HFFc6 (cell line): ENCODE measurements around the gene HEXD. TPM values are rescaled to one million over a fixed set of nuclear protein-coding genes. Genes with fewer than 3 reads are reported as not detected.

ENCODE experiments used
- DNase-seq: peaks from one replicate; pipeline ENCODE4 v3.0.0-alpha.2; 2018
- H3K27ac Mint-ChIP-seq: 2 replicates; pipeline ENCODE4 v1.8.0; 2020; ENCODE audit warnings: mild to moderate bottlenecking, mixed read lengths
- H3K27me3 Mint-ChIP-seq: 2 replicates; pipeline ENCODE4 v1.8.0; 2021; ENCODE audit warnings: mild to moderate bottlenecking, moderate library complexity, mixed read lengths; ENCODE audit not compliant: insufficient read depth
- H3K36me3 Mint-ChIP-seq: 2 replicates; pipeline ENCODE4 v1.8.0; 2021; ENCODE audit warnings: low read depth, mixed read lengths
- H3K4me1 Mint-ChIP-seq: 2 replicates; pipeline ENCODE4 v1.8.0; 2020; ENCODE audit warnings: low read depth, mixed read lengths
- H3K4me3 Mint-ChIP-seq: 2 replicates; pipeline ENCODE4 v1.8.0; 2020; ENCODE audit warnings: mild to moderate bottlenecking, moderate library complexity, mixed read lengths
- H3K9me3 Mint-ChIP-seq: 2 replicates; pipeline ENCODE4 v1.8.0; 2020; ENCODE audit warnings: mild to moderate bottlenecking, mixed read lengths
- total RNA-seq, 6 experiments: library from RNA; stranded (reverse); fragmentation: NEBNext Ultra II Directional; extraction: Animal tissue kit (Norgen Biotek cat#: 25700); gene quantifications; 2 replicates in 1 of 6; 3 replicates in 5 of 6; pipeline ENCODE4 v1.2.3, GENCODE V29; 2021
- TF ChIP-seq, protein P1 (sequence below): fragments of 200-600 bp; sonication (generic); IDR thresholded peaks from 2 replicates; pipeline ENCODE4 v1.5.0; 2021; ENCODE audit warnings: antibody characterized with exemption, mild to moderate bottlenecking

HEXD gene
- total RNA-seq, 6 experiments from 2014 or later: 4.3 to 6.8 (median 5.6) TPM

GRCh38 chr17:82468692-82469091 is 50.5 kb downstream of the HEXD start:
- TF ChIP-seq, protein P1, sequence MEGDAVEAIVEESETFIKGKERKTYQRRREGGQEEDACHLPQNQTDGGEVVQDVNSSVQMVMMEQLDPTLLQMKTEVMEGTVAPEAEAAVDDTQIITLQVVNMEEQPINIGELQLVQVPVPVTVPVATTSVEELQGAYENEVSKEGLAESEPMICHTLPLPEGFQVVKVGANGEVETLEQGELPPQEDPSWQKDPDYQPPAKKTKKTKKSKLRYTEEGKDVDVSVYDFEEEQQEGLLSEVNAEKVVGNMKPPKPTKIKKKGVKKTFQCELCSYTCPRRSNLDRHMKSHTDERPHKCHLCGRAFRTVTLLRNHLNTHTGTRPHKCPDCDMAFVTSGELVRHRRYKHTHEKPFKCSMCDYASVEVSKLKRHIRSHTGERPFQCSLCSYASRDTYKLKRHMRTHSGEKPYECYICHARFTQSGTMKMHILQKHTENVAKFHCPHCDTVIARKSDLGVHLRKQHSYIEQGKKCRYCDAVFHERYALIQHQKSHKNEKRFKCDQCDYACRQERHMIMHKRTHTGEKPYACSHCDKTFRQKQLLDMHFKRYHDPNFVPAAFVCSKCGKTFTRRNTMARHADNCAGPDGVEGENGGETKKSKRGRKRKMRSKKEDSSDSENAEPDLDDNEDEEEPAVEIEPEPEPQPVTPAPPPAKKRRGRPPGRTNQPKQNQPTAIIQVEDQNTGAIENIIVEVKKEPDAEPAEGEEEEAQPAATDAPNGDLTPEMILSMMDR: no peak
- no peaks in the 10 kb centered on the region for H3K9me3 Mint-ChIP-seq
- H3K27me3 Mint-ChIP-seq: no peaks in the 10 kb centered on the region
- peaks cover 5% of the 10 kb centered on the region; the same call in 1 of the 2 replicates for H3K4me1 Mint-ChIP-seq
- H3K4me3 Mint-ChIP-seq: no peak overlapping the region
- no peak overlapping the region for H3K27ac Mint-ChIP-seq
- peaks cover 29% of the 10 kb centered on the region for H3K36me3 Mint-ChIP-seq
- DNase-seq: no peak

DNA sequence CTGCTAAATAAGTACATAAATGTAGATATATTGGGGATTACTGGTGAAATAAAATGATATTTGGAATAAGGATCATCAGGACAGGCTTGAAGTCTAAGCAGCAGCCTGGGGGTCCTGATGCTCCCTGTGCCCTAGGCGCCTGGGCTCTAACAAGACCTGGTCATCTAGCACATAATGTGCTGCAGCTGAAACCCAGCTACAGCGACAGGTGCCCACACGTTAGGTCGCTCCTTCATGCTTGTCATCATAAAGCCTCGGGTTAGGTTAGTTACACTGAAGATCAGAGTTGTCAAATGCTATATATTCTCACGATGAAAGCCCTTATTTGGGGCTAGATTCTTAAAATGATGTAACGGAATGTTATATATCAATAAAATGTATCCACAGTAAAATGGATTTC is 51.9 kb downstream of the HEXD start:
- Mint-ChIP-seq H3K27ac (no peak overlapping the region), H3K27me3 (no peaks in the 10 kb centered on the region), H3K36me3 (peaks cover 26% of the 10 kb centered on the region), H3K4me1 (peaks cover 5% of the 10 kb centered on the region; the same call in 1 of the 2 replicates), H3K4me3 (no peak overlapping the region), H3K9me3 (no peaks in the 10 kb centered on the region)
- TF ChIP-seq, protein P1: no peak
- no peak for DNase-seq

DNA sequence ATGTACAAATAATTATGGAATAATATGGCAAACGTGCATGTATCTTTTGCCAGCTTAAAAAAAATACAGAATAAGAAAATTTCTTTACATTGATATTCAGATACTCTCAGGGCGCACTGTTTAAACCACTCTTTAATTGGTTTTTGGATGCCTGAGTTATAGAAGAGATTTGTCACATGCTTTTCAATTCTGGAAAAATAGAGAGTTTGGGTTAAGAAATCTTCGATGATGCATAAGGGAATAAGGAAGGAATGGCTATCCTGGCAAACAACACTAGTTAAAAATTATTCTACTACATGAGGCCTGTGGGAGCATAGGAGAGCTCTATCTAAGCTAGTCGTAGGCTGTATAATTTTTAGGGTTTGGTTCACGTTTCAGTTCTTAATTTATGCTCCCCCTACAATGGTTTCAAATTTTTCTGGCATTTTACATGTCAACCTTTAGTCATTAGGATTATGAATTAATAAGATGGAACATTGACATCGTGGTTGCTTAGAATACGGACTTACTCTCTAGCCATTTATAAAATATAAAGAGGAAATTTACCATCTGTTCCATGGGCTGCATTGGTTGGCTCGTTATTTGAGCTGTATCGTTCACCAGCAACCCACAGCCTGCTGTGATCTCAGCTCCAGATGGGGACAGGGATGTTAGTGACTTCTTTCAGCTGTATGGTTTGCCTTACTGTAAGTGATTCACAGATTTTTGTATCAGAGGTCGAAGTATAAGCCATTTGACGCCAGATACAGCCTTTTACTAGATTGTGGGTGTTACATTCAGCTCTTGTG is 56.3 kb downstream of the HEXD start:
- Mint-ChIP-seq H3K4me1 (no peaks in the 10 kb centered on the region), H3K27me3 (no peaks in the 10 kb centered on the region), H3K4me3 (no peak overlapping the region), H3K36me3 (peaks cover 10% of the 10 kb centered on the region), H3K27ac (no peak overlapping the region), H3K9me3 (no peaks in the 10 kb centered on the region)
- TF ChIP-seq, protein P1: no peak
- DNase-seq: no peak

DNA sequence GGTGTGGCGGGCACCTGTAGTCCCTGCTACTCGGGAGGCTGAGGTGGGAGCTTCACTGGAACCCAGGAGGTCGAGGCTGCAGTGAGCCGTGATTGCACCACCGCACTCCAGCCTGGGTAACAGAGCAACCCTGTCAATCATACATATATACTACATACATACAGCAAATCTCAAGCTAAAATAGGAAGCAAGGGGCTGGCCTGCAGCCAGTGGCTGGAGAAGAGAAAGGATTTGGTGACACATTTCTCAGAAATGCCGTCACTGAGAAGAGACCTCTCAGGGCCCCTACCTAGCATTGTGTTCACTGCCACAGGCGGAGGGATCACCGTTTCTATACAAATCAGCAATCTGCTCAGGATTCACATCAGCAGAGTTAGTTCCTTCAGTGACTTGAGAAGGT is 57.3 kb downstream of the HEXD start:
- no peak overlapping the region for H3K4me3 Mint-ChIP-seq
- TF ChIP-seq, protein P1: no peak
- H3K9me3 Mint-ChIP-seq: no peaks in the 10 kb centered on the region
- H3K27ac Mint-ChIP-seq: no peak overlapping the region
- H3K36me3 Mint-ChIP-seq: 0 out of 2 replicates have a peak, but pooled peaks cover 5% of the 10 kb centered on the region
- no peaks in the 10 kb centered on the region for H3K27me3 Mint-ChIP-seq
- DNase-seq: no peak
- H3K4me1 Mint-ChIP-seq: no peaks in the 10 kb centered on the region

DNA sequence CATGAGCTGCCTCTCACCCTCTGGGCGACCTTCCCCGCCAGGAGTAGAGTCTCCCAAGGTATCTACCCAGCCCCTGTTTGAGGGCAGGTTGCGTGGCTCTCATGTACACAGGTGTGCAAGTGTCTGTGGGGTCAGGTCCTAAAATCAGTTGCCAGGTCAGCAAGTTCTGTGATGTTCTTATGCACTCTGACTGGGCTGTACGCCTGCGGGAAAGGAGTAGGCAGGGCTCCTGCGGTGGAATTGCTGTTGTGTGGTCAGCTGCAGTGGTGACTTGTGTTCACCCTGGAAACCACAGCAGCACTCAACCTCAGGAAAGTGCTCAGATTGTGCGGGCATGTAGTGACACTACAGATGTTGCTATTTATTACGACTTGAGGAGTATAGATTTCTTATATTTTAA is 59.8 kb downstream of the HEXD start:
- Mint-ChIP-seq H3K27ac (no peak overlapping the region), H3K27me3 (no peaks in the 10 kb centered on the region; the same call in 1 of the 2 replicates), H3K9me3 (no peaks in the 10 kb centered on the region), H3K36me3 (no peaks in the 10 kb centered on the region), H3K4me3 (no peak overlapping the region), H3K4me1 (no peaks in the 10 kb centered on the region)
- TF ChIP-seq, protein P1: no peak
- DNase-seq: no peak
